HG02938 (cell line): ENCODE results near the gene FLCN.
"Not testable (repeated sequence)": the region's sequence is repeated elsewhere in the genome, so short reads cannot be mapped to it uniquely, and the experiment has no call there.

Source experiments
- ATAC-seq: cut with Tn5 transposase; IDR thresholded peaks from one replicate; pipeline ENCODE4 v1.9.1; 2021; ENCODE audit warnings: mild to moderate bottlenecking, moderate library complexity; ENCODE audit not compliant: unreplicated experiment

The FLCN gene, protein sequence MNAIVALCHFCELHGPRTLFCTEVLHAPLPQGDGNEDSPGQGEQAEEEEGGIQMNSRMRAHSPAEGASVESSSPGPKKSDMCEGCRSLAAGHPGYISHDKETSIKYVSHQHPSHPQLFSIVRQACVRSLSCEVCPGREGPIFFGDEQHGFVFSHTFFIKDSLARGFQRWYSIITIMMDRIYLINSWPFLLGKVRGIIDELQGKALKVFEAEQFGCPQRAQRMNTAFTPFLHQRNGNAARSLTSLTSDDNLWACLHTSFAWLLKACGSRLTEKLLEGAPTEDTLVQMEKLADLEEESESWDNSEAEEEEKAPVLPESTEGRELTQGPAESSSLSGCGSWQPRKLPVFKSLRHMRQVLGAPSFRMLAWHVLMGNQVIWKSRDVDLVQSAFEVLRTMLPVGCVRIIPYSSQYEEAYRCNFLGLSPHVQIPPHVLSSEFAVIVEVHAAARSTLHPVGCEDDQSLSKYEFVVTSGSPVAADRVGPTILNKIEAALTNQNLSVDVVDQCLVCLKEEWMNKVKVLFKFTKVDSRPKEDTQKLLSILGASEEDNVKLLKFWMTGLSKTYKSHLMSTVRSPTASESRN

GRCh38 chr17:17237026-17237799 lies at the start of gene FLCN:
Gene FLCN, minus strand, starts transcription at chr17:17237168. Its CDS starts 9,031 bp downstream, at chr17:17228137.
- peak; percentile 73 for ATAC-seq

DNA sequence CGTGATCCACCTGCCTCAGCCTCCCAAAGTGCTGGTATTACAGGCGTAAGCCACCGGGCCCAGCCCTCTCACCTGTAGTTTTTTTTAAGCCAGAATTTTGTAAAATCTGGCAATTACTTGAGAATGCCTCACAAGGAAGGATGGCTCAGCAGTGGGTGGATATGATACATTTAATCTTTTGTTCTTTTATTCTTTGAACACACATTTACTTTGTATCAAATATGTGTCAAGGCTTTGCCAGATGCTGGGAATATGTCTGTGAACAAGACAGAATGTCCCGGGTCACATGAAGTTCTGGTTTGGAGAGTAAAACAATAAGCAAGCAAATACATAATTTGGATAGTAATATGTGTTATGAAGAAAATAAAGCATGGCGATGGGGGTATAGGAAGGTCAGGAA lies 49.0 kb upstream of the FLCN start:
- ATAC-seq, result no peak

DNA sequence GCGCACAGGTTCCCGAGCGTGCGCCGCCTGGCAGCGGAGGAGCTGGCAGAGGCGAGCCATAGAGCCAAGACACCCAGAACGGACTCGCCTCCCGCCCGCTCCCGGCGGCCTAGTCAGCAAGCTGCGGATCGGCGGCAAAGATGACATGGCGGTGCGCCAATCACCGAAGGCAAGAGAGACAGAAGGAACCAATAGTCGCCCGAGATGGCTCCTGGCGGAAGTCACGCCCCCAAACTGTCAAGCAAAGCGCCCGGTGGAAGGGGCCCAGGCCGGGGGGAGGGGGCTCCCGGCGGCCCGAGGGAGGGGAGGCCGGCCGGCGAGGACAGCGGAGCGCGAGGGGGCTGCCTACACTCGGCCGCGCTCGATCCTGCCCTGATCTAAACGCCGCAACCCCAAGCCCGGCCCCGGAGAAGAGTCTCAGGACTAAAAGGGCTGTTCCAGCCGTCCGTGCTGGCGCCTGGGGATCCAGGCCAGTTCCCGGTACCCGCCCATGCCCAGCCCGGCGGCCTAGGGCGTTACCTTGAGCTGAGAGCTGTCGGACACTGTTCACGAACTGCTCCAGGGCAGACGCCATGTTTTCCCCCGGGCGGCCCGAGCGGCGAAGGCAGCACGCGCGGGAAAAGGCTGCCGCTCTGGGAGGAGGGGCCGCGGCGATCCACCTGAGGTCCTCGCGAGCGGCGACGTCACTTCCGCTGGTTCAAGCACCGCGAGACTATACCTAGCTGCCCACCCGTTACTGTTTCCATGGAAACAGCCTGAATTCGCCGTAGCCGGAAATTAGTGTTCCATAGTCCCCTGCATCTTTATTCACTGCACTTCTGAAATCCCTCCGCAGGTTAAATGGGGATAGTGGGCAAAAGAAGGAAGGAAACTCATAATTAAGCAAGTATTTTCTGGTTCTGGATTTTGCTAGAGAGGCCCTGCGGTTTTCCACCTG lies 43.9 kb upstream of the FLCN start, which contains the start of gene COPS3:
Gene COPS3 (minus strand): TSS at position 634 of the 937 bp plus-strand sequence. CDS start 60 bp downstream, at position 574.
- ATAC-seq, result peak; percentile 82

- ATAC-seq, result no peak
Observed at GRCh38 chr17:17279316-17279715, 42.3 kb upstream of the FLCN start.

DNA sequence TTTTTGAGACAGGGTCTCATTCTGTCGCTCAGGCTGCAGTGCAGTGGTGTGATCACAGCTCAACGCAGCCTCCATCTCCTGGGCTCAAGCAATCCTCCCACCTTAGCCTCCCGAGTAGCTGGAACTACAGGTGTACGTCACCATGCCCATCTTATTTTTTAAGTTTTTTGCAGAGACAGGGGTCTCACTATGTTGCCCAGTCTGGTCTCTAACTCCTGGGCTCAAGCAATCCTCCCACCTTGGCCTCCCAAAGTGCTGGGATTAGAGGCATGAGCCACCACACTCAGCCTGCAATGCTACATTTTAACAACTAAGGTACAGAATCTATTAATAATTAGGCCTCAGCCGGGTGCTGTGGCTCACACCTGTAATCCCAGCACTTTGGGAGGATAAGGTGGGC lies 40.5 kb upstream of the FLCN start:
- not testable (repeated sequence) for ATAC-seq

- ATAC-seq, result no peak
Observed at GRCh38 chr17:17275971-17276370, 39.0 kb upstream of the FLCN start.

DNA sequence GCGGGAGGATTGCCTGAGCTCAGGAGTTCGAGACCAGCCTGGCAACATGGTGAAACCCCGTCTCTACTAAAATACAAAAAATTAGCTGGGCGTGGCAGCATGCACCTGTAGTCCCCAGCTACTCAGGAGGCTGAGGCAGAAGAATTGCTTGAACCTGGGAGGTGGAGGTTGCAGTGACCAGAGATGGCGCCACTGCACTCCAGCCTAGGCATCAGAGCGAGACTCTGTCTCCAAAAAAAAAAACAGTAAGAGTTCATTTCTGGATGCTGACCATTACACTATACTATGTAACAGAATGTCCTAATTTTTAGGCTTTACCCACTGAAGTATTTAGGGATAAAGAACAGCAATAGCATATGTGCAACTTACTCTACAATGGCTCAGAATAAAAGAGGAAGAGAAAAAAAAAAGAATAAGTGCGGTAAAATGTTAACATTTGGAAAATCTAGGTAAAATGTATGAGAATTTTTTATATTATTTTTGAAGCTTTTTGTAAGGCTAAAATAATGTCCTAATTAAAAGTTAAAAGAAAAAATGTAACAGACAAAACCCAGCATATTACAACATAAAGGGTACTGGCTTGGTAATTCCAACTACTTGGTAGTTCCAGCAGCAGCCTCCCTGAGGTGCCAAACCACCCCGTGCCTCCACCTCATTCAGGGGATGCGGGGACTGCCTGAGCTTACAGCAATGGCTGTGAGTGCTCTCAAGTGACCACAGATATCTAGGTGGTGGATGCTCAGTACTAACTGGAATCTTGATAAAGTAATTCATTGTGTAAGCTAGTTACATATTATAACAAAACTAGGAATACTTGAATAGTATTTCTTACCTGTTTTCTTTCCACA lies 33.2 kb upstream of the FLCN start:
- ATAC-seq, result no peak

DNA sequence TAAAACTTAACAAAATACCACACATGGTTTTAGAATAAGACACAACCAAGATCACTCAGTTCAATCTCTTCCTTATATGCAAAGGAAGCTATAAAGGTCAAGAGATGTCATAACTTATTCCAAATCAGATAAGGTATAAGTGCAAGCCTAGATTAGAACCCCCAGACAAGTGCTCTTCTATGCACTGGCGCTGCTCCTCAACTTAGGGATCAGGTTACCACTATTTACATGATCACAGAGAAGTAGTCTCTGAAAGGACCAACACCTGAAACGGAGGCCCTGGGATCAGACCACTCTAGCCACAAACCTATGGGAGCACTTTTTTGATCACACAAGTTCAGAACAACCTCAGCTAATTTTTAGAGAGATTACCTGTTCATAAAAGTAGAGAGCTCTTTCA lies 27.5 kb upstream of the FLCN start:
- ATAC-seq, result no peak

GRCh38 chr17:17258998-17259397 lies 22.0 kb upstream of the FLCN start:
- no peak for ATAC-seq

- no peak for ATAC-seq
Observed at GRCh38 chr17:17258011-17258410, 21.0 kb upstream of the FLCN start.

DNA sequence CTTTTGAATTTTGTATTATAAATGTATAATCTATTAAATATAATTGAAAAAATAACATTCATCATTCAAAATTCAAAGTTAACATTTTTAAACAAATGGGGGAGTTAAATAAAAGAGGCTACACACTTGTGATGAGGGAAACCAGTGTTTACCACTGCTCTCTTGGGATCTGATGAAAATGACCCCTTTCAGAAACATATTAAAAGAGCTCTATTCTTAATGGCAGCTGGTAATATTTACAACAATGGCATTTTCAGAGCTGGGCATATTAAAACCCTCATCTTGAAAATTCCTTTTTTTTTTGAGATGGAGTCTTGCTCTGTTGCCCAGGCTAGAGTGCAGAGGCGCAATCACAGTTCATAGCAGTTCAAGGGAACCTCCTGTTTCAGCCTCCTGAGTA lies 19.3 kb upstream of the FLCN start:
- ATAC-seq, result no peak

DNA sequence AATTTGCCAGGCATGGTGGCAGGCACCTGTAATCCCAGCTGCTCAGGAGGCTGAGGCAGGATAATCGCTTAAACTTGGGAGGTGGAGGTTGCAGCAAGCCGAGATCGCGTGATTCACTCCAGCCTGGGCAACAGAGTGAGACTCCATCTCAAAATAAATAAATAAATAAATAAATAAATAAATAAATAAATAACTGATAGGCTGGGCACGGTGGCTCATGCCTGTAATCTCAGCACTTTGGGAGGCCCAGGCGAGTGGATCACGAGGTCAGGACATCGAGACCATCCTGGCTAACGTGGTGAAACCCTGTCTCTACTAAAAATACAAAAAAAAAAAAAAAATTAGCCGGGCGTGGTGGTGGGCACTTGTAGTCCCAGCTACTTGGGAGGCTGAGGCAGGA lies 18.7 kb upstream of the FLCN start:
- not testable (repeated sequence) for ATAC-seq

GRCh38 chr17:17254036-17254435 lies 17.1 kb upstream of the FLCN start:
- ATAC-seq, result no peak

DNA sequence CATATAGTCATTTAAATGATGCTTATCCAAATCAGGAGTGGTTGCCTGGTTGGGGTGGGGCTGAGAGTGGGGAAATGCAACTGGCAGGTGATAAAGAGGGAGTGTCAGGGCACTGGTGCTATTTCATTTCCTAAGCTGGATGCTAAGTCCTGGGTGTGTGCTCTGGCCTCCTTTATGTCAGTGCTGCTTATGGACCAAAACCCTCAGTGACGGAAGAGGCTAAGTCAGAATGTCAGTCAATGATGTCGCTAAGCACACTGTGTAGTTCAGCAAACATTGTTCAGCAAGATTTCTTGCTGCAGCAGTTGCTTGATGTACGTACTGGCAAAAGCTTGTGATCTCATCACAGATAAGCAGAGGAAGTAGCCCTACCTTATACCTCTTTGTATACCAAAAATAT lies 16.4 kb upstream of the FLCN start:
- no peak for ATAC-seq

- ATAC-seq, result no peak
Observed at GRCh38 chr17:17252149-17252661, 15.2 kb upstream of the FLCN start.

- no peak for ATAC-seq
Observed at GRCh38 chr17:17246879-17247278, 9.9 kb upstream of the FLCN start.

DNA sequence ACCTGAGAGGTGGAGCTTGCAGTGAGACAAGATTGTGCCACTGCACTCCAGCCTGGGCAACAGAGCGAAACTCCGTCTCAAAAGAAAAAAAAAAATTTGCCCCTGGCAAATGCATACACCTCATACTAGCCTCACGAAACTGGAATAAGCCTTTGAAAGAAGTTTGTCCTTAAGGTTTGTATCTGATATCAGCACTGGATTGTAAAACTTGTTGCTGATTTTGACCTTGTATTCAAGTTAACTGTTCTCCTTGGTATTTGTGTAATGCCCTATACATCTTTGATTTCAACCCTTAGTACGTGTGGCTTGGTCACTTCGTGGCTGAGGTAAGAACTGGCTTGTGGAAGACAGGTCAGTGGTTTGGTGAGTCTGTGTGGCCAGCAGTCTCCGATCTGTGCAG lies 6.2 kb upstream of the FLCN start:
- no peak for ATAC-seq

GRCh38 chr17:17242246-17242645 lies 5.3 kb upstream of the FLCN start:
- ATAC-seq, result no peak

GRCh38 chr17:17241656-17242055 lies 4.7 kb upstream of the FLCN start:
- no peak for ATAC-seq
